Hepatocyte (in vitro differentiated cells): ENCODE data around the gene ALPP. TPM values are rescaled to one million over a fixed set of nuclear protein-coding genes. Genes with fewer than 3 reads are reported as not detected.

Experiments
- DNase-seq: peaks from one replicate; pipeline ENCODE4 v3.0.0-alpha.2; 2016; ENCODE audit warnings: low spot score
- H2AFZ ChIP-seq: fragments of 200-600 bp; sonication (generic); 2 replicates; pipeline ENCODE4 v1.6.0; 2016; ENCODE audit warnings: antibody characterized with exemption, mild to moderate bottlenecking
- H3K27ac ChIP-seq: fragments of 200-600 bp; sonication (generic); 2 replicates; pipeline ENCODE4 v1.5.1; 2016; ENCODE audit warnings: mild to moderate bottlenecking
- H3K27me3 ChIP-seq: fragments of 200-600 bp; sonication (generic); 2 replicates; pipeline ENCODE4 v1.6.1; 2016
- H3K36me3 ChIP-seq: fragments of 200-600 bp; sonication (generic); replicated peaks from 2 replicates; pipeline ENCODE4 v1.5.1; 2016; ENCODE audit warnings: low read depth; ENCODE audit not compliant: insufficient read depth
- H3K4me1 ChIP-seq: fragments of 200-600 bp; sonication (generic); 2 replicates; pipeline ENCODE4 v1.5.1; 2016; ENCODE audit warnings: mild to moderate bottlenecking, moderate library complexity; ENCODE audit not compliant: insufficient read depth
- H3K4me2 ChIP-seq: fragments of 200-600 bp; sonication (generic); 2 replicates; pipeline ENCODE4 v1.6.0; 2016
- H3K4me3 ChIP-seq: fragments of 200-600 bp; sonication (generic); 2 replicates; pipeline ENCODE4 v1.5.1; 2016; ENCODE audit warnings: mild to moderate bottlenecking
- H3K79me2 ChIP-seq: fragments of 200-600 bp; sonication (generic); 2 replicates; pipeline ENCODE4 v1.6.0; 2017; ENCODE audit warnings: mild to moderate bottlenecking
- H3K9me2 ChIP-seq: fragments of 200-600 bp; sonication (generic); replicated peaks from 2 replicates; pipeline ENCODE4 v1.6.0; 2017; ENCODE audit warnings: mild to moderate bottlenecking; ENCODE audit not compliant: insufficient read depth
- H3K9me3 ChIP-seq: fragments of 200-600 bp; sonication (generic); 2 replicates; pipeline ENCODE4 v1.5.1; 2016; ENCODE audit warnings: low read depth, mild to moderate bottlenecking
- H4K20me1 ChIP-seq: fragments of 200-600 bp; sonication (generic); 2 replicates; pipeline ENCODE4 v1.6.0; 2016; ENCODE audit warnings: mild to moderate bottlenecking; ENCODE audit not compliant: insufficient read depth, poor library complexity, severe bottlenecking
- CTCF ChIP-seq: fragments of 200-600 bp; sonication (generic); IDR thresholded peaks from 2 replicates; pipeline ENCODE4 v1.5.1; 2016; ENCODE audit warnings: antibody characterized with exemption, mild to moderate bottlenecking; ENCODE audit not compliant: poor library complexity
- EZH2 ChIP-seq: fragments of 200-600 bp; sonication (generic); IDR thresholded peaks from 2 replicates; pipeline ENCODE4 v1.6.1; 2016; ENCODE audit warnings: antibody characterized with exemption, mild to moderate bottlenecking, borderline replicate concordance
- EZH2phosphoT487 ChIP-seq: fragments of 200-600 bp; sonication (generic); IDR thresholded peaks from one replicate; pipeline ENCODE4 v1.6.1; 2018; ENCODE audit warnings: antibody characterized with exemption, mild to moderate bottlenecking, low read depth, moderate library complexity; ENCODE audit not compliant: unreplicated experiment, severe bottlenecking
- WGBS: methylation state at CpG from one replicate; pipeline ENCODE4 v1.1.6; 2016; ENCODE audit warnings: low lambda C conversion rate; ENCODE audit errors: missing lambda C conversion rate; 5-methylcytosine and 5-hydroxymethylcytosine counted together
- polyA plus RNA-seq: library from polyadenylated mRNA; unstranded; fragments of >200 nt; fragmentation: Nextera tagmentation; extraction: Ambion mirVana; gene quantifications from 2 replicates; pipeline ENCODE4 v1.2.1, GENCODE V29; 2016
- total RNA-seq: library from RNA; depleted of rRNA; stranded (reverse); fragments of >200 nt; gene quantifications from 2 replicates; pipeline ENCODE4 v1.2.3, GENCODE V29; 2014

The ALPP gene
- total and polyA plus RNA-seq, 2 experiments from 2014 or later: 1.2 to 6.5 TPM

DNA sequence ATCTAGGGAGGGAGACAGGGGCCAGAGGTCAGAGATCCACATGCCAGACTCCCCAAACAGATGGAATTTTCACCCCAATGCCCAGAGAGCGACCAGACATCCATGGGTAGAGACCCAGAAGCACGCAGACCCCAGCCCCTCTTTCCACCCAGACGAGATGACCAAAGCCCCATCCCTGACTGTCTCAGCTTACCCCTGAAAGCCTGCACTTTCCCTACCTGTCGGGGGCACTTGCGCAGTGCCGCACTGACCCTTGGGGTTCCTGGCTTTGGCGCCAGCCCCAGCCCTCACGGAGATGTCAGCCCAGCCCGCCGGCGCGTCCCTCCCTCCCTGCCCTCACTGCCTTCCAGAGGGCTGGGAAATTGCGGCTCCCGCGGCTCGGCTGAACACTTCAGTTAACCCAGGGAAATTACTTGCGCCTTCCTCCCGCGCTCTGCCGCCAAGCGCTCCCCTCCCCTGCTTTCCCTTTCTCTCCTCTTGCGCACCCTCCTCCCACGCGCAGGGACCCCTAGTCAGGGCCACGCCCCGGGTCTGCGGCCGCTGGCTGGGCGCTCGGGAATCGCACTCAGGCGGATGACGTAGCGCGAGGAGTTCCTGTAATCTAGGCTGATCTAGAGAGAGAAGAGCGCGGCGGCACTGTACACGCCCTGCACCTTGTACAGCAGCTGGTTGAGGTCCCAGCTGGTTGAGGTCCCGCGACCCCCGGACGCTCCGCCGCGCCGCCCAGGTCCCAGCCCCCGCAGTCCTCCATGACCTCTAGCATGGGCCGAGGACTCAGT is 40.1 kb downstream of the ALPP start:
- 6% methylated on average over 35 of the region's 49 CpGs for WGBS
- Histone ChIP-seq H3K79me2 (no peaks in the 10 kb centered on the region), H3K9me2 (no peaks in the 10 kb centered on the region), H3K9me3 (no peaks in the 10 kb centered on the region), H3K36me3 (no peaks in the 10 kb centered on the region), H3K27ac (no peak overlapping the region), H3K27me3 (peaks cover 66% of the 10 kb centered on the region), H3K4me2 (peak overlapping the region; percentile 98), H3K4me3 (peak overlapping the region; percentile 14), H4K20me1 (no peaks in the 10 kb centered on the region), H2AFZ (peak overlapping the region; percentile 7), H3K4me1 (peaks cover 22% of the 10 kb centered on the region)
- peak; percentile 71 for DNase-seq
- TF ChIP-seq EZH2phosphoT487 (peak; percentile 76), EZH2 (no peak)

- 3% methylated on average over 78 of the region's 79 CpGs for WGBS
- no peak overlapping the region for H3K27ac ChIP-seq
- H3K79me2 ChIP-seq: no peaks in the 10 kb centered on the region
- peaks cover 73% of the 10 kb centered on the region for H3K27me3 ChIP-seq
- TF ChIP-seq EZH2 (peak; percentile 91), EZH2phosphoT487 (no peak)
- H2AFZ ChIP-seq: peak overlapping the region; percentile 7
- peaks cover 22% of the 10 kb centered on the region for H3K4me1 ChIP-seq
- no peaks in the 10 kb centered on the region for H3K9me2 ChIP-seq
- H3K4me2 ChIP-seq: peak overlapping the region; percentile 98
- DNase-seq: no peak
- no peaks in the 10 kb centered on the region for H4K20me1 ChIP-seq
- peak overlapping the region; percentile 14 for H3K4me3 ChIP-seq
- H3K9me3 ChIP-seq: no peaks in the 10 kb centered on the region
- H3K36me3 ChIP-seq: no peaks in the 10 kb centered on the region
Measured at GRCh38 chr2:232419245-232420072, 40.9 kb downstream of the ALPP start.

GRCh38 chr2:232420073-232420454 is 41.5 kb downstream of the ALPP start:
- H3K36me3 ChIP-seq: no peaks in the 10 kb centered on the region
- H3K4me3 ChIP-seq: no peak overlapping the region
- H3K79me2 ChIP-seq: no peaks in the 10 kb centered on the region
- 6% methylated on average over 11 of the region's 22 CpGs for WGBS
- DNase-seq: no peak
- H3K9me2 ChIP-seq: no peaks in the 10 kb centered on the region
- peaks cover 22% of the 10 kb centered on the region for H3K4me1 ChIP-seq
- H3K27ac ChIP-seq: no peak overlapping the region
- no peak for TF ChIP-seq EZH2
- no peak for TF ChIP-seq EZH2phosphoT487
- no peak for TF ChIP-seq CTCF
- H3K27me3 ChIP-seq: peaks cover 73% of the 10 kb centered on the region
- no peaks in the 10 kb centered on the region for H4K20me1 ChIP-seq
- peak overlapping the region; percentile 78 for H2AFZ ChIP-seq
- peak overlapping the region; percentile 98 for H3K4me2 ChIP-seq
- no peaks in the 10 kb centered on the region for H3K9me3 ChIP-seq

DNA sequence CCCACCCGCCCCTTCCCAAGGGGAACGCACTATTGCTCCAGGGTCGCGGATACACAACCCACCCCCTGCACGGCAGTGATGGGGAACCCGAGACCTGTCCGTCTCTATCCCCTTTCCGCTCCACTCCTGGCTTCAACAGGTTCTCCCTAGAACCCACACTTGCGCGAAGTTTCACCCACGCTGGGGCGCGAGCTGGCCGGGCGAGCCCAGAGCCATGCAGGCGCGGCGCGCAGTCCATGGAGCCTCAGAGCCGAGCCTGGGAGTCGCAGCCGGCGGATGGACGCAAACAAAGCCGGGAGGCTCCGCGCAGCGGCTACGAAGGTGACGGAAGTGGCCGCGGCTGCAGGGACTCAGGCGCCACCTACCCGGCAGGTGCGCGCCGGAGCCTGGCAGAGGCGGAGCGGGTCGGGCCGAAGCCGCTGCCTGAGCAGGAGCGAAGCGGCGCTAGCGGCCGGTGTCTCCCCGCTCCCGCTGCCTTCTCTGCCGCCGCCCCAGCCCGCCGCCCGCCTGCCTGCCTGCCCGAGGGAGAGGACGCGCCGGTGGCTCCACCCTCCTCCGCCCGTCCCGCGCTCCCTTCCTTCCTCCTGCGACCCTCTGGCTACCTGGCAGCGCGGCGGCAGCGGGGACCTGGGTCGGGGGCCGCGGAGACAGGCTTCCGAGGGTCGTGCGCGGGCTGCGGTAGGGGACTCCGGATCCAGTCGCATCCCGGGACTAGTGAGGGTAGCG is 42.1 kb downstream of the ALPP start:
- Histone ChIP-seq H4K20me1 (no peaks in the 10 kb centered on the region), H3K4me1 (peaks cover 22% of the 10 kb centered on the region), H3K27me3 (peaks cover 73% of the 10 kb centered on the region), H3K9me3 (no peaks in the 10 kb centered on the region), H3K9me2 (no peaks in the 10 kb centered on the region), H3K27ac (no peak overlapping the region), H3K4me3 (peak overlapping the region; percentile 23), H3K36me3 (no peaks in the 10 kb centered on the region), H3K79me2 (no peaks in the 10 kb centered on the region), H3K4me2 (peak overlapping the region; percentile 98), H2AFZ (peak overlapping the region; percentile 78)
- DNase-seq: peak; percentile 79
- 2% methylated on average over 63 of the region's 79 CpGs for WGBS
- TF ChIP-seq EZH2 (peak; percentile 70), EZH2phosphoT487 (no peak)
